A549 (cell line): Measurements from ENCODE around the gene CFAP119.

Experiments used
- CTCF ChIP-seq: fragments of >200 bp; sonication (Bioruptor Twin); formaldehyde crosslinking; IDR thresholded peaks from 3 replicates; pipeline ENCODE4 v1.5.1; 2016
- EP300 ChIP-seq, 2 experiments: fragments of >200 bp; sonication (Bioruptor Twin); formaldehyde crosslinking; IDR thresholded peaks; 2 replicates in 1 of 2; 3 replicates in 1 of 2; pipeline ENCODE4 v1.6.1; 2016 to 2017
- MAFK ChIP-seq: fragments of 450-650 bp; IDR thresholded peaks from 2 replicates; pipeline ENCODE4 v1.6.1; 2014; ENCODE audit not compliant: partially characterized antibody
- MAZ ChIP-seq: fragments of 150-350 bp; IDR thresholded peaks from 2 replicates; pipeline ENCODE4 v1.6.1; 2014; ENCODE audit warnings: antibody characterized with exemption, low read depth, low read length, borderline replicate concordance
- POLR2A ChIP-seq: IDR thresholded peaks from 2 replicates; pipeline ENCODE4 v1.6.1; 2012; ENCODE audit warnings: mild to moderate bottlenecking, low read length
- POLR2AphosphoS2 ChIP-seq: conservative IDR thresholded peaks from 2 replicates; pipeline ENCODE4 v1.6.1; 2012; ENCODE audit warnings: low read length, improper control_type of control experiment, inconsistent platforms
- RAD21 ChIP-seq, 2 experiments: fragments of >200 bp in 1 of 2; sonication (Bioruptor Twin) in 1 of 2; formaldehyde crosslinking in 1 of 2; IDR thresholded peaks in 1 of 2; conservative IDR thresholded peaks in 1 of 2; 2 replicates in 1 of 2; 3 replicates in 1 of 2; pipeline ENCODE4 v1.6.1; 2012 to 2018; ENCODE audit warnings: inconsistent platforms in 1 of 2
- RCOR1 ChIP-seq: fragments of 150-350 bp; IDR thresholded peaks from 2 replicates; pipeline ENCODE4 v1.6.1; 2014; ENCODE audit warnings: antibody characterized with exemption, low read length, low read depth
- ZFP36 ChIP-seq: fragments of 450-650 bp; IDR thresholded peaks from 2 replicates; pipeline ENCODE4 v1.6.1; 2014; ENCODE audit warnings: borderline replicate concordance; ENCODE audit not compliant: partially characterized antibody
- TF ChIP-seq, protein P1 (sequence below): IDR thresholded peaks from 2 replicates; pipeline ENCODE4 v1.6.1; 2012

DNA sequence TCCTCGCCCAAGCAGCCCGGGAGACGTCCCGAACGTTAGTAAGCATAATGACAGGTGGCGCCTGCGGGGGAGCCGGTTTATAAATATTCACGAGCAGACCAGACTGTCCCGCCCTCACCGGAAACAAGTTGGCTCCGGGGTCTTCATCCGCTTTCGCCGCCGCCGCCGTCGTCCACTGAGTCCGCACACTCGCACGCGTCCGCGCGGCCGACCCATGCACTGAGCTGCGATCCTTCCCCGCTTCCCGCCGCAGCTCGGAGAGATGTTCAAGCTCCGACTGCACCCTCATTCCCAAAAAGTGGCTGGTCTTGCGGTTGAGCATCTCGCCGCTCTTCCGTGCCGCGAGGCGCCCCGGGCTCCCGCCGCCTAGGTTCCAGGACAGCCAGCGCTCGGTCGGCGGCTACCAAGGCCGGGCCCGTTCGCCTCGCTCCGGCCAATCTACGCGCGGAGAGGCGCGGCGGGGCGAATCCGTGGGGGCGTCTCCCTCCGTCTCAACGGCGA lies 385 bp downstream of the CFAP119 start:
- TF ChIP-seq ZFP36 (no peak), CTCF (no peak), MAFK (no peak), EP300 (IDR thresholded peaks at IDR 0.05) (no peak), POLR2AphosphoS2 (no peak), POLR2A (no peak), RAD21 (conservative IDR thresholded peaks at IDR 0.05 in 1 of 2, IDR thresholded peaks at IDR 0.05 in 1 of 2) (no peak), RCOR1 (no peak), MAZ (no peak)
- TF ChIP-seq, protein P1, sequence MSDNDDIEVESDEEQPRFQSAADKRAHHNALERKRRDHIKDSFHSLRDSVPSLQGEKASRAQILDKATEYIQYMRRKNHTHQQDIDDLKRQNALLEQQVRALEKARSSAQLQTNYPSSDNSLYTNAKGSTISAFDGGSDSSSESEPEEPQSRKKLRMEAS: no peak; the same call in 1 of the 2 replicates
